ENCODE results near the gene PHLPP1. TPM values are rescaled to one million over a fixed set of nuclear protein-coding genes. Genes with fewer than 3 reads are reported as not detected.
A peak's percentile ranks its signal among the peaks of the same experiment; 100 is the strongest.

PHLPP1 gene
- total and polyA plus RNA-seq, 2 of the 13 experiments (the other 11 are each of a cell fraction or from before 2014, with no cell fraction given), result 9.8 to 18.5 TPM

DNA sequence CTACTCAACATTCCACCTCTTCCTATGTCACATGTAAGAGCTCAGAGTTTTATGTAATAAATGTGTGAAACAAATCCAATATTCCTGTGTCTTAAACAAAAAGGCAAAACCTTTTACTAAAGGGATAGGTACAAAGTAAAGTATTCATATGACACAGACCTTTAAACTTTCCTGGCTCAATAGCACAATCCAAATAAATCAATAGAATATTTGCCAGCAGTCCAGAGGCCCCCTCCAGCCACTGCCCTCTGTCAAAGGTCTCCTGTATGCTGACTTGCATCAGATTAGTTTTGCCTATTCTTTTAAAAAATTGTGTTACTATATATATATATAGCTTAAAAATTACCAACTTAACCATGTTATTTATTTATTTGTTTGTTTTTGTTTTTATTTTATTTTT is 17.7 kb upstream of the PHLPP1 start (continued):
- TF ChIP-seq EP300 (IDR thresholded peaks at IDR 0.05; ENCODE audit: low read depth in 2 of 2, low read length in 2 of 2) (peak in 1 of 2 experiments; percentile 57; a peak in 2 of 4 replicates), EP300 (CRISPR knock-in tag; IDR thresholded peaks at IDR 0.05; ENCODE audit: borderline replicate concordance) (no peak), SOX5 (CRISPR knock-in tag; IDR thresholded peaks at IDR 0.05; ENCODE audit: borderline replicate concordance) (0 out of 2 replicates have a peak, but pooled peaks have one; percentile 12), CBX5 (CRISPR knock-in tag; IDR thresholded peaks at IDR 0.05; ENCODE audit: borderline replicate concordance) (no peak), CREM (IDR thresholded peaks at IDR 0.05) (peak; percentile 34; the same call in 1 of the 2 replicates), CREM (CRISPR knock-in tag; IDR thresholded peaks at IDR 0.05) (no peak), SOX6 (IDR thresholded peaks at IDR 0.05) (no peak), SOX6 (CRISPR knock-in tag; IDR thresholded peaks at IDR 0.05) (peak; percentile 57; the same call in 1 of the 2 replicates), ARID5B (CRISPR knock-in tag; IDR thresholded peaks at IDR 0.05) (peak; percentile 26; the same call in 1 of the 2 replicates), KDM3A (CRISPR knock-in tag; IDR thresholded peaks at IDR 0.05; ENCODE audit: low read depth) (no peak), TAF15 (IDR thresholded peaks at IDR 0.05; ENCODE audit: low read depth, low read length, poor library complexity, severe bottlenecking) (no peak), ASH2L (IDR thresholded peaks at IDR 0.05; ENCODE audit: insufficient read length, low read depth, low read length) (peak; percentile 41), GATAD2A (CRISPR knock-in tag; IDR thresholded peaks at IDR 0.05) (peak; percentile 59; the same call in 1 of the 2 replicates), SOX13 (IDR thresholded peaks at IDR 0.05) (no peak), SOX13 (CRISPR knock-in tag; conservative IDR thresholded peaks at IDR 0.05 in 1 of 2, IDR thresholded peaks at IDR 0.05 in 1 of 2) (0 out of 4 replicates have a peak, but pooled peaks of 1 of the 2 experiments have one; percentile 21), HOXA7 (CRISPR knock-in tag; IDR thresholded peaks at IDR 0.05) (no peak)
